Measurements from ENCODE around the gene C1GALT1C1L.
"Not testable (repeated sequence)": the region's sequence is repeated elsewhere in the genome, so short reads cannot be mapped to it uniquely, and the experiment has no call there.

The C1GALT1C1L gene

GRCh38 chr2:43676322-43677050 lies at the start of gene C1GALT1C1L:
Gene C1GALT1C1L (minus strand): TSS chr2:43676429. CDS start chr2:43676322, 107 bp downstream.
- peak; percentile 63 for DNase-seq

- DNase-seq: no peak
Observed at GRCh38 chr2:43725711-43726246, 49.5 kb upstream of the C1GALT1C1L start.

- DNase-seq: no peak
Observed at GRCh38 chr2:43724728-43725526, 48.7 kb upstream of the C1GALT1C1L start.

- DNase-seq: no peak
Observed at GRCh38 chr2:43718530-43719124, 42.4 kb upstream of the C1GALT1C1L start.

GRCh38 chr2:43717322-43717721 lies 41.1 kb upstream of the C1GALT1C1L start:
- no peak for DNase-seq

GRCh38 chr2:43715300-43716098 lies 39.3 kb upstream of the C1GALT1C1L start:
- no peak for DNase-seq

- no peak for DNase-seq
Observed at GRCh38 chr2:43714164-43714563, 37.9 kb upstream of the C1GALT1C1L start.

GRCh38 chr2:43710866-43711265 lies 34.6 kb upstream of the C1GALT1C1L start:
- DNase-seq: no peak

- DNase-seq: no peak
Observed at GRCh38 chr2:43708891-43709290, 32.7 kb upstream of the C1GALT1C1L start.

GRCh38 chr2:43708178-43708577 lies 31.9 kb upstream of the C1GALT1C1L start:
- no peak for DNase-seq

- no peak for DNase-seq
Observed at GRCh38 chr2:43707255-43708015, 31.2 kb upstream of the C1GALT1C1L start.

GRCh38 chr2:43701111-43701510 lies 24.9 kb upstream of the C1GALT1C1L start:
- no peak for DNase-seq

- DNase-seq: no peak
Observed at GRCh38 chr2:43699761-43700160, 23.5 kb upstream of the C1GALT1C1L start.

- not testable (repeated sequence) for DNase-seq
Observed at GRCh38 chr2:43698140-43698539, 21.9 kb upstream of the C1GALT1C1L start.

- DNase-seq: no peak
Observed at GRCh38 chr2:43692428-43692994, 16.3 kb upstream of the C1GALT1C1L start.

- no peak for DNase-seq
Observed at GRCh38 chr2:43689999-43690398, 13.8 kb upstream of the C1GALT1C1L start.

- DNase-seq: no peak
Observed at GRCh38 chr2:43685357-43685756, 9.1 kb upstream of the C1GALT1C1L start.

GRCh38 chr2:43677783-43678182 lies 1.6 kb upstream of the C1GALT1C1L start:
- DNase-seq: not testable (repeated sequence)

GRCh38 chr2:43675646-43676321 lies 445 bp downstream of the C1GALT1C1L start:
- DNase-seq: no peak

GRCh38 chr2:43657241-43657640 lies 19.0 kb downstream of the C1GALT1C1L start:
- DNase-seq: no peak

- DNase-seq: no peak
Observed at GRCh38 chr2:43653506-43653905, 22.7 kb downstream of the C1GALT1C1L start.
